ENCODE results near the gene VEGFB.

DNA sequence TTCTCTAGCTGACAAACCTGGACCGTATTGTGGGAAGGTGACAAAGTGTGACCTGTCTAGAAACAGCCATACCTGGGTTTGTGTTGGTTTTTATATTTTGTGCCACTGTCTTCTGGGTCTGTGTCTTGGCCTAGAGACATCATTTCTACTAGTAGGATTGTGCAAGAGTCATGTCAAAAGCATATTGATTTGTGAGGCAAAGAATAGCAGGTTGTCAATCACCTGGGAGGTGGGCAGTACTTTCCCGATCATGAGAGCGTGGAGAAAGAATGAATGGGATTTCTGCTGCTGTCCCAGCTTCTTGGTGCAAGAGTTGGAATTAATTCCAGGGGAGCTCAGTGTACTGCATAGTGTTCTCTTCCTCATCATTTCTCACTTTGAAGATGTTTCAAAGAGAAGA lies 32.8 kb upstream of the VEGFB start:
- TF ChIP-seq, protein P1, sequence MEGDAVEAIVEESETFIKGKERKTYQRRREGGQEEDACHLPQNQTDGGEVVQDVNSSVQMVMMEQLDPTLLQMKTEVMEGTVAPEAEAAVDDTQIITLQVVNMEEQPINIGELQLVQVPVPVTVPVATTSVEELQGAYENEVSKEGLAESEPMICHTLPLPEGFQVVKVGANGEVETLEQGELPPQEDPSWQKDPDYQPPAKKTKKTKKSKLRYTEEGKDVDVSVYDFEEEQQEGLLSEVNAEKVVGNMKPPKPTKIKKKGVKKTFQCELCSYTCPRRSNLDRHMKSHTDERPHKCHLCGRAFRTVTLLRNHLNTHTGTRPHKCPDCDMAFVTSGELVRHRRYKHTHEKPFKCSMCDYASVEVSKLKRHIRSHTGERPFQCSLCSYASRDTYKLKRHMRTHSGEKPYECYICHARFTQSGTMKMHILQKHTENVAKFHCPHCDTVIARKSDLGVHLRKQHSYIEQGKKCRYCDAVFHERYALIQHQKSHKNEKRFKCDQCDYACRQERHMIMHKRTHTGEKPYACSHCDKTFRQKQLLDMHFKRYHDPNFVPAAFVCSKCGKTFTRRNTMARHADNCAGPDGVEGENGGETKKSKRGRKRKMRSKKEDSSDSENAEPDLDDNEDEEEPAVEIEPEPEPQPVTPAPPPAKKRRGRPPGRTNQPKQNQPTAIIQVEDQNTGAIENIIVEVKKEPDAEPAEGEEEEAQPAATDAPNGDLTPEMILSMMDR (IDR thresholded peaks at IDR 0.05; ENCODE audit: borderline replicate concordance, extremely low read depth, low read length, poor library complexity, severe bottlenecking), result no peak
- TF ChIP-seq EZH2 (IDR thresholded peaks at IDR 0.05; ENCODE audit: borderline replicate concordance, low read depth, low read length, severe bottlenecking), result no peak

All from DND-41 (cell line).